Tibial nerve (tissue), 3 donors: ENCODE measurements around the gene DNAJC5G.

Experiments used
- POLR2A ChIP-seq, 2 donors: fragments of 450-650 bp; IDR thresholded peaks; one replicate each; pipeline ENCODE4 v1.6.1; 2017; ENCODE audit warnings: antibody characterized with exemption in 2 of 2, mild to moderate bottlenecking in 2 of 2, moderate library complexity in 2 of 2
- TF ChIP-seq, protein P1 (sequence below), 5 experiments: fragments of 200-600 bp in 3 of 5; fragments of 450-650 bp in 2 of 5; sonication (generic) in 3 of 5; IDR thresholded peaks; one replicate each; pipeline ENCODE4 v1.5.1; 2016 to 2019; ENCODE audit warnings: antibody characterized with exemption in 5 of 5, mild to moderate bottlenecking in 3 of 5, moderate library complexity in 2 of 5

DNA sequence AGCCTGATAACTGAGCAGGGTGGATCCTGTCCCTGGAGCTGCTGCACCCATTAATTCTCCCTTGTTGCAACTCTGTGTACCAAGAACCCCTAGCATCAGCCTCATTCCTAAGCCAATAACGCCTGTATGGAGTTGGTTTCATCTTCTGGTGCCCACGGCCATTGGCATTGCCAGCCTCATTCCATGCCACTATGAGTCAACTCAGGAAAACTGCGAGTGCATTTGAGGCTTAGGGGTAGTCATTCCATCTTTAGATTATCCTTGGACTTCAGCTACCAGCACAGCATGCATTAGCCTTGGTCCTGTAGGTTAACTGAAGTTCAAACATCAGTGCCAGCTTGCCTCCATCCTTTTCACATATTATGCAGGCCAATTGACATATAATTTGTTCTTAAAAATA lies 5.6 kb downstream of the DNAJC5G start:
- TF ChIP-seq, protein P1, sequence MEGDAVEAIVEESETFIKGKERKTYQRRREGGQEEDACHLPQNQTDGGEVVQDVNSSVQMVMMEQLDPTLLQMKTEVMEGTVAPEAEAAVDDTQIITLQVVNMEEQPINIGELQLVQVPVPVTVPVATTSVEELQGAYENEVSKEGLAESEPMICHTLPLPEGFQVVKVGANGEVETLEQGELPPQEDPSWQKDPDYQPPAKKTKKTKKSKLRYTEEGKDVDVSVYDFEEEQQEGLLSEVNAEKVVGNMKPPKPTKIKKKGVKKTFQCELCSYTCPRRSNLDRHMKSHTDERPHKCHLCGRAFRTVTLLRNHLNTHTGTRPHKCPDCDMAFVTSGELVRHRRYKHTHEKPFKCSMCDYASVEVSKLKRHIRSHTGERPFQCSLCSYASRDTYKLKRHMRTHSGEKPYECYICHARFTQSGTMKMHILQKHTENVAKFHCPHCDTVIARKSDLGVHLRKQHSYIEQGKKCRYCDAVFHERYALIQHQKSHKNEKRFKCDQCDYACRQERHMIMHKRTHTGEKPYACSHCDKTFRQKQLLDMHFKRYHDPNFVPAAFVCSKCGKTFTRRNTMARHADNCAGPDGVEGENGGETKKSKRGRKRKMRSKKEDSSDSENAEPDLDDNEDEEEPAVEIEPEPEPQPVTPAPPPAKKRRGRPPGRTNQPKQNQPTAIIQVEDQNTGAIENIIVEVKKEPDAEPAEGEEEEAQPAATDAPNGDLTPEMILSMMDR (IDR thresholded peaks at IDR 0.05) = no peak
- no peak for TF ChIP-seq POLR2A (IDR thresholded peaks at IDR 0.05)
